Measurements from ENCODE around the gene MPEG1.

DNA sequence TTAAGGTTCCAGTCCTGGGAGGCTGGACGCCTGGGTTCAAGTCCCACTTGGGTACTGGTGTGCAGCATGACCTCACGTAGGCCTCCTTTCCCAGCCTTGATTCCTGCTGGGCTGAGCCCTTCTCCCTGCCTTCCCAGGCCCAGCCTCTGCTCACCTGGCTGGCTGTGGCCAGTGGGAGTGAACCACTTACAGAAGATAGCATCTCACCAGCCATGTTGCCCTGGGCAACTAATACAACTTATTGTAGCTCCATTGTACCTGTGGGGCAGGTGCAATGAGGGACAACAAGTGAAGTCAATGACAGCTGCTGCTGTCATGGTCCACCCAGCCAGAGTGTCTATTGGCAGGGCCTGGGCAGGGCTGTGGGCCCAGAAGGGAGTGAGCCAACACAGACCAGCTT lies 48.4 kb upstream of the MPEG1 start:
- no peak for TF ChIP-seq FOSL1 (tag; conservative IDR thresholded peaks at IDR 0.05)
- TF ChIP-seq ETV6 (IDR thresholded peaks at IDR 0.05; ENCODE audit: borderline replicate concordance in 1 of 2, low read depth in 2 of 2, low read length in 1 of 2), result no peak
- no peak for TF ChIP-seq ETV6 (CRISPR knock-in tag; IDR thresholded peaks at IDR 0.05; ENCODE audit: borderline replicate concordance)
